ENCODE results near the gene HEXIM2.

DNA sequence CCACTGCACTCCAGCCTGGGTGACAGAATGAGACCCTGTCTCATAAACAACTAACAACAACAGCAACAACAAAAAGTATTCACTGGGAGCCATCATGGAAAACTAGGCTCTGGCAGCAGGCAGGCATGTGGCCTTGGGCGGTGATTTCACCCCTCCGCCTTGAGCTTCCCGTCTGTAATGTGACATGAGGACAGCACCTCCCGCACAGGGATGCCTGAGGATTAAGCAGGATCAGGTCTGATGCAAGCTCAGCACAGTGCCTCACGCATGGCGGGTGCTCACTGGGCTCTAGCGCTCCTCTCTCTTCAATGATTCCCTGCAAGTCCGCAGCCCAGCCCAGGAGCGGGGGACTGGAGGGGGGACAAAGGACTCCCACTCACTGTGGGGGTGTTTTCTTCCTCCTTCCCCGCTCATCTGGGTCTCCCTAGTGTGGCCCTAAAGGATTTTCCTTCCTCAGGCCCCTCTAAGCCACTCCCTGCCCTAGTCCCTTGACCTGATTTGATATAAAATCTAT lies 32.2 kb upstream of the HEXIM2 start:
- TF ChIP-seq CTCF (IDR thresholded peaks at IDR 0.05), result no peak
- no peak for TF ChIP-seq POLR2A (IDR thresholded peaks at IDR 0.05)
- no peak for TF ChIP-seq EP300 (IDR thresholded peaks at IDR 0.05; ENCODE audit: low read depth)
- TF ChIP-seq POLR2AphosphoS5 (IDR thresholded peaks at IDR 0.05), result peak in 1 of 3 donors; percentile 0
